ENCODE data around the gene PRKCZ.
A peak's percentile ranks its signal among the peaks of the same experiment; 100 is the strongest.
"Not testable (repeated sequence)": the region's sequence is repeated elsewhere in the genome, so short reads cannot be mapped to it uniquely, and the experiment has no call there.

Gene PRKCZ

DNA sequence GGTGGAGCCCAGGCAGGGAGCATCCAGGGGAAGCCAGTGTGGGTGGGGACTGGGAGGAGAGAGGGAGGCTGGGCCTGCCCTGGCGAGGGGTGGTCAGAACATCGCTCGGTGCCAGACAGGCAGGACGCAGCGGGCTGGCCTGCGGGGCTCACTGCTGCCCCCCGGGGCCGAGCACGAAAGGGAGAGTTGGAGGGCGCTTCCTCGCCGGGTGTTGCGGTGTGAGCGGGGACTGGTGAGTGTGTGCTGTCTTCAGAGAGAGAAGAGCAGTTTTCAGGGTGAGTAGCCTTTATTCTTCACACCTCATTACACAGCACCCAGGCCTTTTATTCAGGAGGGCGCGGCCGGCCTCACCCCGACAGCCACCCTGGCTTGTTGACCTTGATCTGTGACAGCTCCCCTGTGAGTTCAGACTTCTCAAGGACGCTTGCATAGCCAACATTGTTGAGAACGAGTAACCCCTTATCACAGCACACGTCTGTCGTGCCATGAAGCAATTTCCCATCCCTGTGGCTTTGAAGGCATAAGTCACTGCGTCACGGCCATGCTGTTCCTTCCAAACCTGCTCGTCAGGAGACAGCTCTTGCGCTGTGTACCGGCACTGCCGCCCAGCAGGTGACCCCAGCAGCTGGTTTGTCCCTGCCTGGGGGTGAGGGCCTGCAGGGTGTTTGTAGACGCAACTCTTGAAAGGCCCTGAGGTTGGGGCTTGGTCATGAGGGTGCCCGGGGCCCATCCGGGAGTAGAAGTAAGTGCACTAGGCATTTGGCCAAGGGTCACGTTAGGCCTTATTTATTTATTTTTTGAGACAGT lies 54.6 kb downstream of the PRKCZ start:
- no peak for DNase-seq

DNA sequence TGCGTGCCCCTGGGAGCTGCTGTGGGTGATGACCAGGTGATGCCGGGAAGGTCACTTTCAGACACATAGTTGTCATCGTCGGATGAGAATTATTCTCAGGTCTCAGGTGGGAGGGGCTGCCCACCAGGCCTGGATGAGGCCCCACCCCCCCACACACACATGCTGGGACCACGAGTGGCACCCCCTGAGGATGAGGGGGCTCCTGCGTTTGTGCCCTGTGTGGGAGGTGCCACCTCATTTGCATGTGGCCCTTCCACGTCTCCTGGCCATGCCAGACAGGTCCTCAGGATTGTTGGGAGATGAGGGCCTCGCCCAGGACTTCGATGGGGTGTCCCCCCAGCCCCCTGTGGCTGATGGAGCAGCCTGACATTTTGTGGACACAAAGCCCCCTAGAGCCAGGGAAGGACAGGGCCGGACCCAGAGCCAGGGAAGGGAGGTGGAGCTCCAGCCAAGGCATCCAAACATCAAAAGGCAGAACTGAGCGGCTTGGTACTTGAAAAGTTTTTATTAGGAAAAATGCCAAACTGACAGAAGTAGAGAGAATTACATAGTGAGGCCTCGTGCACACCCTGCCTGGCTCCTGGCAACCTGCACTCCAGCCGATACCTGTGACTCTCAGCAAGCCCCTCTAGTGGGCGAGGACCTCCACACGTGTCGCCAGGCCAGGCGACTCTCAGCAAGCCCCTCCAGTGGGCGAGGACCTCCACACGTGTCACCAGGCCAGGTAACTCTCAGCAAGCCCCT lies 55.7 kb downstream of the PRKCZ start:
- DNase-seq = no peak

DNA sequence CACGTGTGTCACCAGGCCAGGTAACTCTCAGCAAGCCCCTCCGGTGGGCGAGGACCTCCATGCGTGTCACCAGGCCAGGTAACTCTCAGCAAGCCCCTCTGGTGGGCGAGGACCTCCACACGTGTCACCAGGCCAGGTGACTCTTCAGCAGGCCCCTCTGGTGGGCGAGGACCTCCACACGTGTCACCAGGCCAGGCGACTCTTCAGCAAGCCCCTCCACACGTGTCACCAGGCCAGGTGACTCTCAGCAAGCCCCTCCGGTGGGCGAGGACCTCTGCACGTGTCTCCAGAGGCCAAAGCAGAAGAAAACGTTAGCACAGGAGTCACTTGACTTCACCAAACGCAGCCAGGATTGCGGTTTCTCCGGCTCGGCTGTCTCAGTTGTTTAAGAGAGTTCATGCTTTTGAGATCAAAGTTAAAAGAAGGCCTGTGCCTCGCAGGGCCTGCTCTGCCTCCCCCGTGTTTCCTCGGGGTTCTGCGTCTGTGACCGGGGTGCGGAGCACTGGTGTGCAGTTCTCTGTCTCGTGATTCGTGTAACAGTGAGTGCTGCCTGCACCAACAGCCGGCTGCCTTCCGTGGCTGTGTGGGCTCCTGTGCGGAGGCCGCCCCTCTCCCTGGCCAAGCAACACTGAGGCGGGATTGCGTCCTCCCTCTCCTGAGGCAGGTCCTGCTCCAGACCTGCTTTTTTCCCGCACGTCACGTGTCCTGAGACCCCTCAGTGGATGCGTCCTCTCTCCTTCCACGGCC lies 56.6 kb downstream of the PRKCZ start:
- no peak for DNase-seq

DNA sequence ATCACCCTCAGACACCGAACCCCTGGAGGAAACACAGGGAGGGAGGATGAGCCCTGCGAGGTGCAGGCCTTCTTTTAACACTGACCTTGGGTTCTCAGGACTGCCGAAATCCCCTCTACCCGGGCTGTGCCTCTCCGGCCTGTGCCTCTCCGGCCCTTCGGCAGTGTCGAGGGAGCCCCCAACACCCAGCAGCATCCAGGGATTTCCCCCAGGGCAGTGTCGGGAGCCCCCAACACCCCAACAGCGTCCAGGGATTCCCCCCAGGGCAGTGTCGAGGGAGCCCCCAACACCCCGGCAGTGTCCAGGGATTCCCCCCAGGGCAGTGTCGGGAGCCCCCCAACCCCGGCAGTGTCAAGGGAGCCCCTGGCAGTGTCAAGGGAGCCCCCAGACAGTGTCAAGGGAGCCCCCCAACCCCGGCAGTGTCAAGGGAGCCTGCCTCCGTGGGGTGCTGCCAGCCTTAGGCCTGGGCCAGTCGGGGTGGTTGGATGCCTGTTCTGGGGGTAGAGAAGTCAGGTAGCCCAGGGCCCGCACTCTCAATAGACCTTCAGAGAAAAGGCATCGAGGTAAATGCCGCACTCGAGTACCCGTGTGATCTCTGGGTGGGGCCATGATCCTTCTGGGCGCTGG lies 57.5 kb downstream of the PRKCZ start:
- DNase-seq = no peak

DNA sequence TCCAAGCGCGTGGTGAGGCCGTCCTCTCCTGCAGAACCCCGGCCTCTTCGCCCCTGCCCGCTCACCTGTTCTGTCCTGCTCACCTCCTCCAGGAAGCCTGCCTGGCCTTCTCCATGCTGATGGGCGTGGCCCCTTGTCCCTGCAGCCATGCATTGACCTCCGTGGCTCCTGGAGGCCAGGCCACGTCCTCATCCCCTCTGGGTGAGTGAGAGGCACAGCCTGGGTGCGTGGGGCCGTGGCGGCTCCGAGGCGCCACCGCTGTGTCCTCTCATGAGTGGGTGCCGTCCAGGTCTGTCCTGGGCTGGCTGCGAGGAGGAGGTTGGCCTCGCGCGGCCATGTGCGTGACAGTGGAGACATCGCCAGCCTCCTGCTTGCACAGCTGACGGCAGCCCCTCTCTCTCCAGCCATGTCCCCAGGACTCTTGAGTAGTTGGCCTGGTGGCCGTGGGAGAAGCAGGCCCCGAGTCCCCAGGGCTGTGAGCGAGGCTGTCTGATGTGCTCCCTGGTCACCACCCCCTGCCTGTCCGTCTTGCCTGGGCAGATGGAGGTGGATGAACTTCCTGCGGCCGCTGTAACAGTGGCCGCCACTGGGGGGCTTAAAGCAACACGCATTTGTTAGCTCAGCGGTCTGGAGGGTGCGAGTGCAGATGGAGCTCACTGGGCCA lies 58.1 kb downstream of the PRKCZ start:
- DNase-seq = peak in 1 of 2 experiments; percentile 66

DNA sequence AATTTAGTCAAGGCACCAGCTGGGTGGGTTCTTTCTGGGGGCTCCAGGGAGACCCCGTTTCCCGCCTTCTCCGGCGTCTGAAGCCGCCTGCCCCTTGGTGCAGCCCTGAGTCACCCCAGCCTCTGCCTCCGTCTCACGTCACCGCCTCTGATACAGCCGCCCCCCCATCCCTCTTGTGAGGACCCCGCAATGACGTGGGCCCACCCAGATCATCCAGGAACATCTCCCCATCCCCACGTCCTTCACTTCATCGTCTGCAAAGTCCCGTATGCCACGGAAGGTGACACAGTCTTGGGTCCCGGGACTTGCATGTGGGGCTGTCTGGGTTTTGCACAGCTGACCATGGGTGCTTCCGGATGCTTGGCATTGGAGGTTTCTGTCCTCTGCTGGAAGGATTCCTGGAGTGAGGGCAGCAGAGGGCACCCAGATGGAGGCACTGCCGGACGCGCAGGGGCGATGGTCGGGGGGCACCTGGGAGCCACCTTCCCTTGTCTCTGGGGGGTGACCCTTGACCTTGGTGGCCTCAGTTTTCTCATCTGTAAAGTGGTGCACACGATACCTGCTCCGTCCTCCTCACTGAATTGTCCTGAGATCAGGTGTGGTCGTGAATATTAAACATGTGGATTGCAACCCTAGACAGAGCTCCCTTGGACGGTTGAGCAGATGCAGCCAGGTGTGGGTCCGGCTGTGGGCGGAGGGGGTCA lies 58.8 kb downstream of the PRKCZ start:
- DNase-seq = no peak

DNA sequence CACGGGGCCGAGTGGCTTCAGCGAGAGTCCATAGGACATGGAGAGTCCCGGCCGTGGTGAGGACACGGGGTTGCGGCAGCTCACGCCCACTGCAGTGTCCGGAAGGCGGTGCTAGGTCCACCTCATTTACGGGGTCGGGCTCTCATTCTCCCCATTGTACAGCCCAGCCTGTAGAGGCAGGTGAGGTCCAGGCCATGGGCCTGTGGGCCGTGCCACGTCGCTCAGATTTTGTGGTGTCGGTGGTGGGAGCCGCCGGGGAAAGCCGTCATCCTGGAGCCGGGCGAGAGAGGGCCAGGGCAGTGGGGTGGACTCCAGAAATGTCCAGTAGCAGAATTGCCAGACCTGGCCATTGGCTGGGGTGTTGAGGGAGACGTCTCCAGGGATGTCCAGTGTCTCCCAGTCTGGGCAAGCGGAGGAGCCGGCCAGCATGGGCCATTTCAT lies 59.4 kb downstream of the PRKCZ start:
- no peak for DNase-seq

DNA sequence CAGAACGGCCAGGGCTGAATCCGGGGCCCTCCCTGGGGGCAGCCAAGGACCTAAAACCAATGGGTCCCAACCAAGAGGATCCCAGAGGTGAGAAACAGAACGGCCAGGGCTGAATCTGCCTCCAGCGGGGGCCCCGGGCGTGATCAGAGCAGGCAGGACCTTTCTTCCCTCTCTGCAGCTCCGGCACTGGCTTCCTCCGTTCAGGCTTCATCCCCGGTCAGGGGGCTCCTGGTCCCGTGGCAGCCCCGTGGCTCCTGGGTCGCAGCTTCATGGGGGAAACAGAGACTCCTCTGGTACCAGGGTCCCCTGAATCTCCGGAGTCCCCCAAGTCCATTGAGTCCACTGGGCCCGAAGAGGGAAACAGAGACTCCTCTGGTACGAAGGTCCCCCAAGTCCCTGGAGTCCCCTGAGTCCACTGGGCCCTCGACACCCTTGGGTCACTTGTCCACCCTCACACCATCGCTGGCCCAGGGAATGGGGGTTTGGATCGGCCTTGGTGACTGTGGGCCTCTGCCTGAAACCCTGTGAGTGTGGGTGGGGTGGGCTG lies 60.1 kb downstream of the PRKCZ start:
- no peak for DNase-seq

DNA sequence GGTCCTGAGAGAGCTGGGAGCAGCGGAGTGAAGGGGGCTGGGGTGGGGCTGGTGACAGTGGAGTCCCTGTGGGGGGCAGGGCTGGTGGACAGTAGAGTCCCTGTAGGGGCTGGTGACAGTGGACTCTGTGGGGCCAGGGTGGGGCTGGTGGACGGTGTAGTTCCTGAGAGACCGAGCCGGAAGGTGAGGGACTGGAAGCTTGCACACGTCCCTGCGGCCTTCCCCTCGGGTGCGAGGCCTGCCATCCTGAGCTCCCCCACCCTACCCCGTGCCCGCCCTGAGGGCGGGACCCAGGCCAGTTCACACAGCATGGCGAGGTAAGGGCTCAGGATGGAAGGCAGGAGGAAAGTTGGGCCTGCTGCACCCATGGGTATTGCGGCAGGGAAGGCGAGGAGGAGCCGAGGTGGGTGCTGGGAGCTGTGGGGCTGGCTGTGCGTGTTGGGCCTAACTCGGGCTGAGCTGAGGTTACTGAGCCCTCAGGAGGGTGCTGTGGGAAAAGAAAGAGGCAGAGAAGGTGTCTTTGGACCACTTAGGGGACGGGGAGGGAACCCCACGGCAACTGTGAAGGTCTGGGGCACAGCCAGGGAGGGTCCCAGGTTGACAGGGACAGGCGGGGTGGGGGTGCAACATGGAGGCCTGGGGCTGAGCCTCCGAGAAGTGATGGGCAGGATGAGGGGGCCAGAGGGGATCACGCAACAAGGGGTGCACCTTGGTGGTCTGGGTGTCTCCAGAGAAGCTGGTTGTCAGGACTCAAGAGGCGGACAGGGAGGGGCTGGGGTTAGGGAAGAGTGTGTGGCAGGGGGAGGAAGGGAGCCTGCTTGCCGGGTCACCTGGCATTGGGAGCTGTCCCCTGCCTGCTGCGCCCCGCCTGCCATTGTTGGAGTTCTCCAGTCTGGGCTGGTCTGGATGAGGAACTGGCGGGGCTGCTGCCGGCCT lies 60.8 kb downstream of the PRKCZ start:
- DNase-seq = no peak

DNA sequence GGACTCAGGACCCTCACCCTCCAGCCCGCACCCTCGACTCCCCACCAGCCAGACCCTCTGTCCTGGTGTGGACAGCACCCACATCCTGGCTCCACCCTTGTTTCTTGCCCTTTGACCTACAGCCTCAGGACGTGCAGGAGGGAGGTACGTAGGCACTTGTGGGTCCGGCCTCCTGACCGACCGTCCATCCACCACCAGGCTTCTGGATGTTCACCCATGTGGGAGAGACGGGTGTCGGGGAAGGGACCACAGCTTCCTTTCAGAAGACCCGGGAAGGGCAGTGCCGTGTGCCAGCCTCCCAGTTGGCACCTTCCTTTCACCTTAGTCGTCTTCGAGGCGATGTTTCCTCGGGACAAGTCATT lies 61.4 kb downstream of the PRKCZ start:
- no peak for DNase-seq

DNA sequence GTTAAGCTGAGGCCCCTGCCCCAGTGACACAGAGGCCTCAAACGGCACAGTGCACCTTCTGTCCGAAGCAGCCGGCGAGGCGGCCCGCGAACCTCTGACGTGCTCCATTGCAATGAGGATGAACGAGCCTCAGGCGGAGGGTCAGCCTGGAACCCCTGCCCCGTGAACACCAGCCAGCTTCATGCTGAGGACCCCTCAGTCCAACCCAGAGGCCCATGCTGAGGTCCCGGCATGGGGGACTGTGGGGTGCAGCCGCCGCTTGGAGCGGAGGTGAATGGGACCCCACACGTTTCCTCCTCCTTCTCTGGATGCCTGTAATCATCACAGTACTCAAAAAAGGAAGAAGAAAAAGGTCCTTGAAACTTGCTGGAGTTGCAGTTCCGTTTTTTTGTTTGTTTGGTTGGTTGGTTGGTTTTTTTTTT lies 62.1 kb downstream of the PRKCZ start:
- DNase-seq = no peak

DNA sequence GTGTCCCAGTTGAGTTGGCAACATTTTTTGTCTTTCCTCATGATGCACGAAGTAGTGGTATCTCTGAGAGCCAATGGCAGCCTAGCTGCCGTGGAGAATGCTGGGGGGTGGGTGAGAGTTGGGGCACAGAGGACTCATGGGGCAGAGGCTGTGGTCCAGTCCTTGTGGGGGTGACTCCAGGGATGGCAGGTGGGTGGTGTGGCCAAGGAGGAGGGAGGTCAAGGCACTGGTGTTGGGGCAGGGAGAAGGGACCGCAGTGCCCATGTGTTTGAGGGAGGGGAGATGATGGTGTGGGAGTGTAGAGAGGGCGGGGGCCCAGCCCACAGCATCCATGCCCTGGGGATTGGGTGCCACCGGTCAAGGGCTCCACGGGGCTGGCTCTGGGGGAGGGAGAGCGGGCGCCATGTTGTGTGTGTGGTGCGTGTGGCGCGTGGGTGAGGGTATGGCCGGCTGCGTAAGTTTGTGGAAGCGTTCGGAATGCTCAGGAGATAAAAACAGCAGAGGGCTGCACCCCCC lies 63.5 kb downstream of the PRKCZ start:
- no peak for DNase-seq

DNA sequence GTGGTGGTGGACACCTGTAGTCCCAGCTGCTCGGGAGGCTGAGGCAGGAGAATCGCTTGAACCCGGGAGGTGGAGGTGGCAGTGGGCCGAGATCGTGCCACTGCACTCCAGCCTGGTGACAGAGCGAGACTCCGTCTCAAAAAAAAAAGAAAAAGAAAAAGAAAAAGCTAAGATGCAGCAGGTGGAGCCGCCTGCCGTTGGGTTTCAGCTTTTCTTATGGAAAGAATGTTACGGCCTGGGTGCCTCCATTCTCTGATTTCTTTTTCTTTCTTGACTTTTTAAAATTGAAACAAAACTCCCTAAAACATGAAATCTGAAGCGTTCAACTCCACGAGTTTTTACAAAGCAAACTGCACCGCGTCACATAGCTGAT lies 64.4 kb downstream of the PRKCZ start:
- not testable (repeated sequence) for DNase-seq

DNA sequence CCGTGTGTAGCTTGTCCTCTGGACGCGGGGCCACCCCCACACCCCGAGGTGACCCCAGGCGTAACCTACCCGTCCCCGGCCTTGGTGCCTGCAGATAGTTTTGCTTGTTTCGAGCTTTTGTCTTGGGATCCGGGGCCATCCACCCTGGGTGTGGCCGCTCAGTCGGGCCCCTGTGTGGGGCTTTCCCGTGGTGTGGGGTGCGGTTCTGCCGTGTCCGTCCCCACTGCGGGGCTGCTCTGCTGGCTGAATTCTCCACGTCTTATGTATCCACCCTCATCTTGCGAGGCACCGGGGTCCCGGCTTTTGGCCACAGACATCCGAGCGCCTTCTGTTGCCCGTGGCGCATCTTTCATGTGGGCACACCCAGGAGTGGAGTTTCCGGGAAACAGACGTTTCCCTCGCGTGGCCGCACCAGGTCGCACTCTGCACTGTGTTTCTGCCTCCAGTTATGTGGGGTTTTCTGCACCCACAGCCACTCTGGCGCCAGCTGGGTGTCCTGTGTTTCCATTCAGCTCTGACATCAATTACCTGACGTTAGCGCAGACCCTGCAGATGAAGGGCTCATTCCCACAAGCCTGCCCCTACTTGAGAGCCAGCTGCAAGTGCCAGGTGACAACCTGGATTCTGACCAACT lies 64.9 kb downstream of the PRKCZ start:
- DNase-seq = no peak

DNA sequence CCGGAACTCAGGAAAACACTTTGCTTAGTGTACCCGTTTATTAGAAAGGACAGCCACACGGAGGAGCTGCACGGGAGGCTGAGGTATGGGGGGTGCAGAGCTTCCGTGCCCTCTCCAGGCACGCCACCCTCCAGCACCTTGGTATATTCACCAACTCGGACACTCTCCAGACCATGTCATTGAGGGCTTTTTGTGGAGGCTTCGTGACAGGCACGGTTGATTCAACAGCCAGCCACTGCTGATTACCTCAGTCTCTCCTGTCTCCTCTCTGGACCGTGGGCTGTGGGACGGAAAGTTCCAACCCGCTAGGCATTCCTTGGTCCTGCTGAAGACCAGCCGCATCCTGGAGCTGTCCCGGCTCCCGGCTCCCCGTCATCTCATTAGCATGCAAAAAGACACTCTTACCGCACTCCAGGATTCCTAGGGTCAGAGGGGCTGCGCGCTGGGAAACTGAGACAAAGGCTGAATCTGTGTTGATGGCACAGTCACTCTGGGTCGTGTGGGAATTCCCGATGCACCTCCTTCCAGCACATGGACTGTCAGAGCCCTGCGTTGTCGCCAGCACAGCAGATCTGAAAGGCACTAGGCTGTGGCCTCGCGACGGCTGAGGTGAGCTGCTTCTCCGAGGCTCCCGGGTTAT lies 65.6 kb downstream of the PRKCZ start:
- DNase-seq = no peak

DNA sequence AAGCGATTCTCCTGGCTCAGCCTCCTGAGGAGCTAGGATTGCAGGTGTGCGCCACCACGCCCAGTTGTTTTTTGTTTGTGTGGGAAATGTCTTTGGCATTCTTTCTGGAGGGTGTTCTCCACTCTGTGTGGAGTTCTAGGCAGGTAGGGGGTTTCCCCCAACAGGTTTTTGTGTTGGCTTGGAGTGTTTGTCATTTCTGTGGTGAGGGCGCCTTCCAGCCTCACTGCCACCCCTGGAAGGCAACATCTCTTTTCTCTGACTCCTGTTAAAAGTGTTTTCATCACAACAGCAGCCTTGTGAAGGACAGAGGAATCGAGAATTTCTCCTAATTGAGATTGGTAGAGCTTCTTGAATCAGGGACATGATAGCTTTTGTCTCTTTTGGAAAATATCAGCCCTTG lies 69.7 kb downstream of the PRKCZ start:
- DNase-seq = no peak

DNA sequence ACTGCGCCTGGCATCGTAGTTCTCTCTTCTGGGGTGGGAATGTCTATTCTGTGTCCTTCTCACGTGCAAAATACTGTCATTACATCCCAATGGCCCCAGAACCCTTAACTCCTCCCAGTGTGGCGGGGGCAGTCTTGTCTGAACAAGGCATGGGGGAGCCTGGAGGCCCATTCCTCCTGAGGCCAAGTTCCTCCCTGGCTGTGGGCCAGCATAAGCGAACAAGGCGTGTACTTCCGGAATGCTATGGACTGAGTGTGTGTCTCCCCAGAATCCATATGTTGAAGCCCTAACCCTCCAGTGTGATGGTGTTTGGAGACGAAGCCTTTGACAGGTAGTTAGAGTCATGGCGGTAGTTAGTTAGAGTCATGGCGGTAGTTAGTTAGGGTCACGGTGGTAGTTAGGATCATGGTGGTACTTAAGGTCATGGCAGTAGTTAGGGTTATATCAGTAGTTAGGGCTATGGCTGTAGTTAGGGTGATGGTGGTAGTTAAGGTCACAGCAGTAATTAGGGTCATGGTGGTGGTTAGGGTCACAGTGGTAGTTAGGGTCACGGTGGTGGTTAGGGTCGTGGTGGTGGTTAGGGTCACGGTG lies 71.0 kb downstream of the PRKCZ start:
- no peak for DNase-seq

DNA sequence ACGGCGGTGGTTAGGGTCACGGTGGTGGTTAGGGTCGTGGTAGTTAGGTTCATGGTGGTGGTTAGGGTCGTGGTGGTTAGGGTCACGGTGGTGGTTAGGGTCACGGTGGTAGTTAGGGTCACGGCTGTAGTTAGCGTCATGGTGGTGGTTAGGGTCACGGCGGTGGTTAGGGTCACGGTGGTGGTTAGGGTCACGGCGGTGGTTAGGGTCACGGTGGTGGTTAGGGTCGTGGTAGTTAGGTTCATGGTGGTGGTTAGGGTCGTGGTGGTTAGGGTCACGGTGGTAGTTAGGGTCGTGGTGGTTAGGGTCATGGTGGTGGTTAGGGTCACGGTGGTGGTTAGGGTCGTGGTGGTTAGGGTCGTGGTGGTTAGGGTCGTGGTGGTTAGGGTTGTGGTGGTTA lies 71.6 kb downstream of the PRKCZ start:
- DNase-seq = not testable (repeated sequence)
